Body of pancreas (tissue), 4 donors: ENCODE data around the gene TANC2. TPM values are rescaled to one million over a fixed set of nuclear protein-coding genes. Genes with fewer than 3 reads are reported as not detected.

ENCODE experiments used
- ATAC-seq: fragments of 150-250 bp; one replicate; pipeline ENCODE4 v1.9.1; 2016
- DNase-seq, 4 donors: peaks; one replicate each; pipeline ENCODE4 v3.0.0-alpha.2; 2019
- H3K27ac ChIP-seq, 4 donors: fragments of 200-600 bp; sonication (generic); 1 replicate in 3 of 4; 2 replicates in 1 of 4; pipeline versions ENCODE4 v1.5.1 to v1.6.1; 2016 to 2019; ENCODE audit warnings: mild to moderate bottlenecking in 1 of 4, mixed read lengths in 1 of 4, moderate library complexity in 1 of 4
- H3K27me3 ChIP-seq, 2 donors: fragments of 200-600 bp; sonication (generic); one replicate each; pipeline ENCODE4 v1.6.0; 2016; ENCODE audit warnings: mild to moderate bottlenecking in 1 of 2
- H3K36me3 ChIP-seq, 2 donors: fragments of 200-600 bp; sonication (generic); replicated peaks in 1 of 2; 2 replicates each; pipeline ENCODE4 v1.5.1; 2016; ENCODE audit warnings: low read depth in 2 of 2; ENCODE audit not compliant: insufficient read depth in 1 of 2
- H3K4me1 ChIP-seq: fragments of 200-600 bp; sonication (generic); one replicate; pipeline ENCODE4 v1.6.0; 2016
- H3K4me3 ChIP-seq, 2 donors: fragments of 200-600 bp; sonication (generic); 1 replicate in 1 of 2; 2 replicates in 1 of 2; pipeline ENCODE4 v1.5.1; 2016 to 2019
- H3K9me3 ChIP-seq, 3 donors: fragments of 200-600 bp; sonication (generic); 1 replicate in 2 of 3; 2 replicates in 1 of 3; pipeline ENCODE4 v1.5.1; 2016
- CTCF ChIP-seq, 7 experiments: fragments of 450-650 bp in 4 of 7; fragments of 200-600 bp in 3 of 7; sonication (generic) in 3 of 7; IDR thresholded peaks; one replicate each; pipeline ENCODE4 v1.5.1; 2016 to 2019; ENCODE audit warnings: antibody characterized with exemption in 7 of 7
- POLR2A ChIP-seq, 3 donors: fragments of 450-650 bp; IDR thresholded peaks; one replicate each; pipeline ENCODE4 v1.6.1; 2016; ENCODE audit warnings: antibody characterized with exemption in 3 of 3, mild to moderate bottlenecking in 2 of 3
- WGBS, 2 donors: methylation state at CpG; one replicate each; pipeline ENCODE4 v1.1.5; 2017; 5-methylcytosine and 5-hydroxymethylcytosine counted together
- intact Hi-C: fragments of 100-400 bp; cut with DNase I; formaldehyde crosslinking; loops from one replicate; pipeline ENCODE4 v1.15.1; 2023
- total RNA-seq, 2 donors: library from RNA; depleted of rRNA; stranded (reverse); fragments of >200 nt; gene quantifications; one replicate each; pipeline ENCODE4 v1.1.0, GENCODE V29; 2016

The TANC2 gene
- total RNA-seq, 2 donors from 2014 or later, result 9.6 to 29.1 TPM

DNA sequence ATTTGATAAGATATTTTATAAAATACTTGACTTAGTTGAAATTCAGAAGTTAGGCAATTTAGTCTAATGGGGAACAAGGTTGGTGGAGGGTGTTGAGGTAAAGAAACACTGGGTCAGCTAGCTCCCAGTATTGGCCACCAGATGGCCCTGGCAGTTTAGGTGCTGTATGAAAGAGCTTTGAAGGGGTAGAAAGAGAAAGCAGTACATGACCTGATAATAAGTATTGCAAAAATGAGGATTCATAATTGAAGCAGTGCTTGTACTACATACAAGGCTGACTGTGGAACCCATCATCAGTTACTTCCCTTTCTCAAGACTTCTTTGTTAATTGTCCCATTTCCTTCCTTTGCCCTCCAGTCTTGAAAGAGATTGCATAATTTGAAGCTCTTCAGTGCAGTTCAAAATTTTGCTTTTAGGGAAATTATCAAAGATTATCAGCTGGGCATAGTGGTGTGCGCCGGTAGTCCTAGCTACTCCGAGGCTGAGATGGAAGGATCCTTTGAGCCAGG, 29.4 kb downstream of the TANC2 start:
- Histone ChIP-seq H3K4me3 (no peak overlapping the region), H3K27ac (no peak overlapping the region), H3K27me3 (no peaks in the 10 kb centered on the region), H3K9me3 (no peaks in the 10 kb centered on the region), H3K36me3 (no peaks in the 10 kb centered on the region), H3K4me1 (no peaks in the 10 kb centered on the region)
- 56 to 58% methylated on average over 3 of the region's 3 CpGs for WGBS, 2 donors
- peak in 6 of 7 experiments; percentile 23 to 47 (median 34) for TF ChIP-seq CTCF (IDR thresholded peaks at IDR 0.05)
- no peak for TF ChIP-seq POLR2A (IDR thresholded peaks at IDR 0.05)
- peak in 2 of 4 donors; percentile 35 to 46 for DNase-seq
- intact Hi-C loops, result no loop called here
- no peak for ATAC-seq

DNA sequence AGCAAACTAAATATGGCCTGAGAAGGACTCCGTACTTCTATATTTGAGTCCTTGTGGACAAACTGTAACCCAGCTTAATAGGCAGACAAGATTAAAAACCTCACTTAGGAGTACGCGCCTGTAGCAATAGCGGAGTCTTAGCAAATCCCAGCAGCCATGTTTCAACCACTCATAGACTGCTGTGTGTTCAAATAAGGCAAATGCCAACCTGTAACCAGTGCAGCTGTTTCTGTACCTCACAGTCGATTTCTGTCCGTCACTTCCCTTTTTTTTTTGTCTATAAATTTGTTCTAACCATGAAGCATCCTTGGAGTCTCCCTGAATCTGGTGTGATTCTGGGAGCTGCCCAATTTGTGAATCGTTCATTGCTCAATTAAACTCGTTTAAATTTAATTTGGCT, 30.2 kb downstream of the TANC2 start:
- no peak overlapping the region for H3K4me3 ChIP-seq
- H3K27me3 ChIP-seq, result no peaks in the 10 kb centered on the region
- no peak overlapping the region for H3K27ac ChIP-seq
- TF ChIP-seq POLR2A (IDR thresholded peaks at IDR 0.05) (no peak), CTCF (IDR thresholded peaks at IDR 0.05) (no peak)
- 87 to 90% methylated on average over 8 of the region's 8 CpGs for WGBS, 2 donors
- H3K4me1 ChIP-seq, result no peaks in the 10 kb centered on the region
- H3K36me3 ChIP-seq, result no peaks in the 10 kb centered on the region
- ATAC-seq (no peak), DNase-seq (no peak)
- no peaks in the 10 kb centered on the region for H3K9me3 ChIP-seq
- intact Hi-C loops, result no loop called here

DNA sequence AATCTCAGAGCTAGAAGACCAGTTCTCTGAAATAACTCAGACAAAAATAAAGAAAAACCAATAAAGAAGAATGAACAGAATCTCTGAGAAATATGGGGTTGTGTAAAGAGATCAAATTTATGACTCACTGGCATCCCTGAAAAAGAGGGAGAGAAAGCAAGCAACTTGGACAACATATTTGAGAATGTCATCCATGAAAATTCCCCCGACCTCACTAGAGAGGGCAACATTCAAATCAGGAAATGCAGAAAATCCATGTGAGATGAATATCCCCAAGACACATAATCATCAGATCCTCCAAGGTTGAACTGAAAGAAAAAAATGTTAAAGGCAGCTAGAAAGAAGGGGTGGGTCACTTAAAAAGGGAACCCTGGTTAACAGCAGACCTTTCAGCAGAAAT, 32.1 kb downstream of the TANC2 start:
- Histone ChIP-seq H3K4me3 (no peak overlapping the region), H3K4me1 (no peaks in the 10 kb centered on the region), H3K27me3 (no peaks in the 10 kb centered on the region), H3K36me3 (no peaks in the 10 kb centered on the region), H3K27ac (no peak overlapping the region), H3K9me3 (no peaks in the 10 kb centered on the region)
- WGBS, 2 donors, result 89 to 95% methylated on average over 1 of the region's 1 CpG
- ATAC-seq (no peak), DNase-seq (no peak)
- intact Hi-C loops, result no loop called here
- no peak for TF ChIP-seq POLR2A (IDR thresholded peaks at IDR 0.05)

DNA sequence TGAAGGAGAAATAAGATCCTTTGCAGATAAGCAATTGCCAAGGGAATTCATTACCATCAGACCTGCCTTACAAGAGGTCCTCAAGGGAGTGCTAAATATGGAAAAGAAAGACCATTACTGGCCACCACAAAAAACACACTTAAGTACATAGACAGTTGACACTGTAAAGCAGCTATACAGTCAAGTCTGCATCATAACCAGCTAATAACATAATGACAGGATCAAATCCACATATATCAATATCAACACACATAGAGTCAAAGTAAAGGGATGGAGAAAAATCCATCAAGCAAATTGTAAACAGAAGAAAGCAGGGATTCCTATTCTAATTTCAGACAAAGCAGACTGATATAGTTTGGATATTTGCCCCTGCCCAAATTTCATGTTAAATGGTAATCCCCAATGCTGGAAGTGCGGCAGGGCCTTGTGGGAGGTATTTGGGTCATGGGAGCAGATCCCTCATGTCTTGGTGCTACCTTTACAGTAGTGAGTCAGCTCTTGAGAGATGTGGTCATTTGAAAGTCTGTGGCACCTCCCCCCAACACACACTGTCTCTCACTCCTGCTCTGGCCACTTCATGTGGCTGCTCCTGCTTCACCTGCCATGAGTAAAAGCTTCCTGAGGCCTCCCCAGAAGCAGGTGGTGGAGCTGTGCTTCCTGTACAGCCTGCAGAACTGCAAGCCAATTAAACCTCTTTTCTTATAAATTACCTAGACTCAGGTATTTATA, 32.8 kb downstream of the TANC2 start:
- DNase-seq (no peak), ATAC-seq (no peak)
- Histone ChIP-seq H3K4me3 (no peak overlapping the region), H3K4me1 (no peaks in the 10 kb centered on the region), H3K9me3 (no peaks in the 10 kb centered on the region), H3K36me3 (no peaks in the 10 kb centered on the region), H3K27ac (no peak overlapping the region), H3K27me3 (no peaks in the 10 kb centered on the region)
- TF ChIP-seq POLR2A (IDR thresholded peaks at IDR 0.05) (no peak), CTCF (IDR thresholded peaks at IDR 0.05) (no peak)
- WGBS, 2 donors, result 94 to 100% methylated on average over 1 of the region's 1 CpG
- intact Hi-C loops, result no loop called here

DNA sequence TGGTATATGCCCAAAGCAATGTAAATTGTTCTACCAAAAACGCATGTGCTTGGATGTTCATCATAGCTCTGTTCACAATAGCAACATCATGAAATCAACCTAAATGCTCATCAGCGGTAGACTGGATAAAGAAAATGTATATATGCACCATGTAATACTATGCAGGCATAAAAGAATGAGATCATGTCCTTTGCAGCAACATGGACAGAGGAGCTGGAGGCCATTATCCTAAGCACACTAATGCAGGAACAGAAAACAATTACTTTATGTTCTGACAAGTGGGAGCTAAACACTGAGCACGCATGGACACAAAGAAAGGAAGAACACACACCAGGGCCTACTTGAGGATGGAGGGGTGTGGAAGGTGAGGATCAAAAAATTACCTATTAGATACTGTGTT, 33.7 kb downstream of the TANC2 start:
- TF ChIP-seq CTCF (IDR thresholded peaks at IDR 0.05) (no peak), POLR2A (IDR thresholded peaks at IDR 0.05) (no peak)
- Histone ChIP-seq H3K27me3 (no peaks in the 10 kb centered on the region), H3K4me1 (no peaks in the 10 kb centered on the region), H3K27ac (no peak overlapping the region), H3K36me3 (no peaks in the 10 kb centered on the region), H3K9me3 (no peaks in the 10 kb centered on the region), H3K4me3 (no peak overlapping the region)
- no peak for ATAC-seq
- intact Hi-C loops, result no loop called here
- DNase-seq, result no peak
- WGBS, 2 donors, result 86 to 95% methylated on average over 3 of the region's 3 CpGs
